Muscle layer of colon (tissue), 2 donors: ENCODE measurements around the gene PCDHB2.
A peak's percentile ranks its signal among the peaks of the same experiment; 100 is the strongest.
"Not testable (repeated sequence)": the region's sequence is repeated elsewhere in the genome, so short reads cannot be mapped to it uniquely, and the experiment has no call there.

ENCODE experiments used
- H3K27ac ChIP-seq: one replicate; pipeline ENCODE4 v1.7.0; 2013; ENCODE audit warnings: low read depth, mild to moderate bottlenecking, low read length, moderate library complexity
- H3K27me3 ChIP-seq, 2 donors: one replicate each; pipeline ENCODE4 v1.7.0; 2013; ENCODE audit warnings: low read length in 2 of 2, mild to moderate bottlenecking in 2 of 2; ENCODE audit not compliant: insufficient read depth in 2 of 2, control insufficient read depth in 1 of 2
- H3K36me3 ChIP-seq: one replicate; pipeline ENCODE4 v1.7.0; 2013; ENCODE audit warnings: mild to moderate bottlenecking, low read length; ENCODE audit not compliant: insufficient read depth
- H3K4me1 ChIP-seq: one replicate; pipeline ENCODE4 v1.7.0; 2013; ENCODE audit warnings: mild to moderate bottlenecking, low read length; ENCODE audit not compliant: insufficient read depth
- H3K4me3 ChIP-seq, 2 donors: one replicate each; pipeline ENCODE4 v1.7.0; 2013; ENCODE audit warnings: low read length in 2 of 2, low read depth in 1 of 2, mild to moderate bottlenecking in 1 of 2, moderate library complexity in 1 of 2
- H3K9ac ChIP-seq: one replicate; pipeline ENCODE4 v1.7.0; 2013; ENCODE audit warnings: low read length
- H3K9me3 ChIP-seq: one replicate; pipeline ENCODE4 v1.7.0; 2013; ENCODE audit warnings: mild to moderate bottlenecking, low read length
- donor health status: abdominal sarcoma.
- donor health status: Adenocarcinoma of cecum.

The PCDHB2 gene

GRCh38 chr5:141102070-141102469 lies 7.7 kb downstream of the PCDHB2 start:
- not testable (repeated sequence) for H3K27ac ChIP-seq, H3K27me3 ChIP-seq, H3K36me3 ChIP-seq, H3K4me3 ChIP-seq, H3K4me1 ChIP-seq, H3K9me3 ChIP-seq, H3K9ac ChIP-seq

GRCh38 chr5:141102471-141102870 lies 8.1 kb downstream of the PCDHB2 start:
- H3K4me1 ChIP-seq, H3K9ac ChIP-seq, H3K27ac ChIP-seq, H3K27me3 ChIP-seq, H3K9me3 ChIP-seq, H3K36me3 ChIP-seq, H3K4me3 ChIP-seq: not testable (repeated sequence)

GRCh38 chr5:141105350-141105749 lies 10.9 kb downstream of the PCDHB2 start:
- peaks cover 8% of the 10 kb centered on the region for H3K9me3 ChIP-seq
- H3K4me3 ChIP-seq: no peak overlapping the region
- no peaks in the 10 kb centered on the region for H3K36me3 ChIP-seq
- H3K27me3 ChIP-seq: no peaks in the 10 kb centered on the region
- no peak overlapping the region for H3K27ac ChIP-seq
- no peaks in the 10 kb centered on the region for H3K4me1 ChIP-seq
- H3K9ac ChIP-seq: no peak overlapping the region

GRCh38 chr5:141119250-141119649 lies 24.8 kb downstream of the PCDHB2 start:
- Histone ChIP-seq H3K4me1 (no peaks in the 10 kb centered on the region), H3K9ac (no peak overlapping the region), H3K27ac (no peak overlapping the region), H3K9me3 (peaks cover 15% of the 10 kb centered on the region), H3K36me3 (no peaks in the 10 kb centered on the region), H3K27me3 (no peaks in the 10 kb centered on the region), H3K4me3 (no peak overlapping the region)

- Histone ChIP-seq H3K36me3 (no peaks in the 10 kb centered on the region), H3K4me1 (no peaks in the 10 kb centered on the region), H3K9me3 (peaks cover 13% of the 10 kb centered on the region), H3K4me3 (peak within 1 kb of the TSS in 1 of 2 donors; percentile 52), H3K27ac (no peak within 1 kb of the TSS), H3K9ac (no peak within 1 kb of the TSS), H3K27me3 (no peaks in the 10 kb centered on the region)
Observed at GRCh38 chr5:141121563-141121962, 27.1 kb downstream of the PCDHB2 start, which contains the start of gene PCDHB4. TSS of gene PCDHB4 (plus strand) at chr5:141121818. CDS start at chr5:141121999, 181 bp downstream.

GRCh38 chr5:141121985-141122384 lies 27.6 kb downstream of the PCDHB2 start:
- Histone ChIP-seq H3K27me3 (no peaks in the 10 kb centered on the region), H3K4me1 (no peaks in the 10 kb centered on the region), H3K9me3 (peaks cover 17% of the 10 kb centered on the region), H3K9ac (no peak overlapping the region), H3K4me3 (peak overlapping the region in 1 of 2 donors; percentile 52), H3K27ac (no peak overlapping the region), H3K36me3 (no peaks in the 10 kb centered on the region)

- not testable (repeated sequence) for H3K36me3 ChIP-seq, H3K27ac ChIP-seq, H3K27me3 ChIP-seq, H3K4me1 ChIP-seq, H3K4me3 ChIP-seq, H3K9ac ChIP-seq
- H3K9me3 ChIP-seq: peaks cover 22% of the 10 kb centered on the region
Observed at GRCh38 chr5:141123396-141124135, 29.2 kb downstream of the PCDHB2 start.

- H3K4me1 ChIP-seq: no peaks in the 10 kb centered on the region
- H3K9ac ChIP-seq: no peak overlapping the region
- peaks cover 18% of the 10 kb centered on the region for H3K9me3 ChIP-seq
- no peaks in the 10 kb centered on the region for H3K36me3 ChIP-seq
- no peaks in the 10 kb centered on the region for H3K27me3 ChIP-seq
- H3K4me3 ChIP-seq: no peak overlapping the region
- H3K27ac ChIP-seq: no peak overlapping the region
Observed at GRCh38 chr5:141127305-141127704, 32.9 kb downstream of the PCDHB2 start.

GRCh38 chr5:141135030-141135717 lies 40.8 kb downstream of the PCDHB2 start, which contains the start of gene PCDHB5:
TSS of gene PCDHB5 (plus strand) at chr5:141135206. CDS start at chr5:141135435, 229 bp downstream.
- no peak within 1 kb of the TSS for H3K9ac ChIP-seq
- no peaks in the 10 kb centered on the region for H3K4me1 ChIP-seq
- H3K27me3 ChIP-seq: no peaks in the 10 kb centered on the region
- H3K27ac ChIP-seq: no peak within 1 kb of the TSS
- peak within 1 kb of the TSS; percentile 11 to 36 for H3K4me3 ChIP-seq
- H3K36me3 ChIP-seq: no peaks in the 10 kb centered on the region
- peaks cover 21% of the 10 kb centered on the region for H3K9me3 ChIP-seq

- Histone ChIP-seq H3K27ac (no peak overlapping the region), H3K27me3 (no peaks in the 10 kb centered on the region), H3K4me3 (peak overlapping the region; percentile 11 to 36), H3K36me3 (no peaks in the 10 kb centered on the region), H3K9me3 (peaks cover 21% of the 10 kb centered on the region), H3K9ac (no peak overlapping the region), H3K4me1 (no peaks in the 10 kb centered on the region)
Observed at GRCh38 chr5:141135718-141136266, 41.4 kb downstream of the PCDHB2 start.

GRCh38 chr5:141137346-141137745 lies 42.9 kb downstream of the PCDHB2 start:
- not testable (repeated sequence) for H3K27ac ChIP-seq, H3K4me3 ChIP-seq, H3K4me1 ChIP-seq, H3K27me3 ChIP-seq, H3K36me3 ChIP-seq, H3K9ac ChIP-seq
- peaks cover 21% of the 10 kb centered on the region for H3K9me3 ChIP-seq
